ENCODE results near the gene C2orf92.

DNA sequence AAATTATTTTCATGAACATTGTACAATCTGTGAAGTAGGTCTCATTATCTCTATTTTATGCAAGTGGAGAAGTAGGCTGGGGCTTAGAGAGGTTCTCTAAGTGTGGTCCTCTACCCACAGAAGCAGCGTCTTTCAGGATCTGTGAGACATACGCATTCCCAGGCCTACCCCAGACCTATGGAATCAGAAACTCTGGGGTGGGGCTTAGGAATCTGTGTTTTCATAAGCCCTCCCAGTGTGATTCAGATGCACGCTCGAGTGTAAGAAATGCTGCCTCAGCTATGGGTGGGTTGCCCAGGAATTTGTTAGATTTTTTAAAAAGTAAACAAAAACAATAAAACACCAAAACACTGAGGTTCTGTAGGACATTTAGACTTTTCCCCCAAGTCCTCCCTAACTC, 29.0 kb downstream of the C2orf92 start:
- TF ChIP-seq CTCF (conservative IDR thresholded peaks at IDR 0.05) (no peak), ZFX (IDR thresholded peaks at IDR 0.05) (no peak)

Measured in C4-2B (cell line).